Motor neuron (in vitro differentiated cells): Measurements from ENCODE around the gene HCN4. TPM values are rescaled to one million over a fixed set of nuclear protein-coding genes. Genes with fewer than 3 reads are reported as not detected.

Source experiments
- ATAC-seq, 8 experiments: fragments of 200-7000 bp; cut with Tn5 transposase; replicated peaks in 6 of 8; 2 replicates each; pipeline ENCODE4 v1.8.0; 2021; ENCODE audit warnings: mild to moderate bottlenecking in 8 of 8, moderate library complexity in 8 of 8
- H3K27ac ChIP-seq, 2 donors: fragments of 250-450 bp; sonication (Bioruptor Pico); 2 replicates each; pipeline ENCODE4 v1.9.0; 2021; ENCODE audit warnings: antibody characterized with exemption in 2 of 2, mild to moderate bottlenecking in 2 of 2, moderate library complexity in 1 of 2
- H3K4me1 ChIP-seq, 2 donors: fragments of 250-450 bp; sonication (Bioruptor Pico); replicated peaks in 1 of 2; 2 replicates each; pipeline ENCODE4 v1.6.1; 2021; ENCODE audit warnings: antibody characterized with exemption in 2 of 2, mild to moderate bottlenecking in 2 of 2, moderate library complexity in 1 of 2
- H3K4me3 ChIP-seq, 5 donors: fragments of 250-450 bp; sonication (Bioruptor Pico); 2 replicates each; pipeline ENCODE4 v1.9.0; 2021; ENCODE audit warnings: antibody characterized with exemption in 5 of 5, mild to moderate bottlenecking in 5 of 5, moderate library complexity in 4 of 5
- WGBS, 10 experiments: fragments of 450-650 bp; shearing (Covaris generic); methylation state at CpG; one replicate each; pipeline ENCODE4 v1.0.0; 2022; 5-methylcytosine and 5-hydroxymethylcytosine counted together
- in situ Hi-C, 9 experiments: fragments of 400-800 bp; cut with MboI; loops; one replicate each; pipeline ENCODE4 v1.15.0; 2021; ENCODE audit warnings: low sequenced_read_pairs in 9 of 9, low pct_unique_long_range_greater_than_20kb in 2 of 9; ENCODE audit not compliant: unreplicated experiment in 9 of 9
- total RNA-seq, 8 experiments: library from RNA; unstranded; fragments of 300-600 nt; gene quantifications; 2 replicates each; pipeline versions ENCODE4 v1.2.3 to v1.2.4, GENCODE V29; 2022

The HCN4 gene
- total RNA-seq, 8 experiments from 2014 or later: 0.35 to 6.6 (median 3.3) TPM

DNA sequence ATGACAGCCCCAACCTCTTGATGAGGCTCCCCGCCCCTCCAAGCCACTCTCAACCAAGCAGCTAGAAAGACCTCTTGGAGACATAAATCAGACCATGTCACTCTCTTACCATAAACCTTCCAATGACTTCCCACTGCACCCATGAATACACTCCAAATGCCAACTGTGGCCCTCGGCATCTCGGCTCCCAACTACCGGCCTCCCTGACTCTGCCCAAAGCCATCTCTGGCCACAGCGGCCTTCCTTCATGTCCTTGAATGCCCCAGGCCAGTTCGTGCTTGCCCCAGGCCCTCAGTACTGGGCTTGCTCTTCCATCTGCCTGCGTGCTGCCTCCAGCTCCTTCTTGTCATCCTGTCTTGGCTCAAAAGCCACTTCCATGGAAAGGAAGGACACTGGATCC lies 32.0 kb downstream of the HCN4 start:
- ATAC-seq: no peak
- WGBS, 10 experiments: 43 to 100% (median 77%) methylated on average over 1 to 5 of the region's 7 CpGs; no CpG with 5 or more reads in 4 of the 10 experiments
- no peak overlapping the region for H3K4me3 ChIP-seq
- in situ Hi-C loops: no loop called here
- no peak overlapping the region for H3K27ac ChIP-seq
- no peaks in the 10 kb centered on the region for H3K4me1 ChIP-seq

DNA sequence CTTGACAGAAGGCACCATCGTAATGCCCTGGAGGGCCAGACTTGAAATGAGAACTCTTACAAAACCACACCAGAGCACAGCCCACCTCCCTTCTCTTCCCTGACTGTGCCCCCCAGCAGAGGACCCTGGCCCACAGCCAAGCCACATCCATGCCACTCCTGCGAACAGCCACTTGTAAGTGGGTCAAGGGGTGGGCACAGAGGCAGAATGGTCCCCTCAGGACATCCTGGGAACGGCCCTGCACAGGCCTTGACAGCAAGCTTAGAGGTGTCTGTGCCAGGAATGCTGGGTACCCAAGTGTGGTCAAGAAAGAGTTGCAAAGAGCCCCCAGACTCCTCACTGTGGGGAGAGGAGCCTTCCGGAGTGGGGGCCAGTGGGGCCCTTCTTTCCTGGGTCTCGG lies 33.3 kb downstream of the HCN4 start:
- in situ Hi-C loops: no loop called here
- ATAC-seq: no peak
- Histone ChIP-seq H3K27ac (no peak overlapping the region), H3K4me1 (peaks cover 0 to 6% of the 10 kb centered on the region in 2 donors), H3K4me3 (no peak overlapping the region)
- 17 to 86% (median 42%) methylated on average over 1 to 2 of the region's 5 CpGs; no CpG with 5 or more reads in 7 of the 10 experiments for WGBS, 10 experiments

DNA sequence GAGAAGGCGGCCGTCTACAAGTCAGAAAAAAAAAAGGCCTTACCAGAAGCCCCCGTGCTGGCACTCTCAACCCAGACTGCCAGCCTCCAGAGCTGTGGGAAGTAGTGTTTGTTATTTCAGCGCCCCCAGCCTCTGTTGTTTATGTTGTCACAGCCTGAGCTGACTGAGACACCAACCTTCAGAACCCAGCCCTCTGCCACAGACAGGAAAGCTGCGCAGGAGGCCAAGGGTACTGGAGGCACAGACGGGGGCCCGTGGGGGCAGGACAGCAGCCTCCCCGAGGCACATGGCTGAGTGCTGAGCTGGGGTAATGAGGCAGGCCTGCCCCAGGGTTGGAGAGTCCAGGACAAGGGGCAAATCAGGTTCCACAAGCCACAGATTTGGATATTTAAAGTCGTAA lies 33.7 kb downstream of the HCN4 start:
- H3K4me1 ChIP-seq: peaks cover 0 to 7% of the 10 kb centered on the region in 2 donors
- ATAC-seq: no peak
- no peak overlapping the region for H3K4me3 ChIP-seq
- no peak overlapping the region for H3K27ac ChIP-seq
- 80 to 92% (median 83%) methylated on average over 2 to 3 of the region's 9 CpGs; no CpG with 5 or more reads in 7 of the 10 experiments for WGBS, 10 experiments
- in situ Hi-C loops: no loop called here

DNA sequence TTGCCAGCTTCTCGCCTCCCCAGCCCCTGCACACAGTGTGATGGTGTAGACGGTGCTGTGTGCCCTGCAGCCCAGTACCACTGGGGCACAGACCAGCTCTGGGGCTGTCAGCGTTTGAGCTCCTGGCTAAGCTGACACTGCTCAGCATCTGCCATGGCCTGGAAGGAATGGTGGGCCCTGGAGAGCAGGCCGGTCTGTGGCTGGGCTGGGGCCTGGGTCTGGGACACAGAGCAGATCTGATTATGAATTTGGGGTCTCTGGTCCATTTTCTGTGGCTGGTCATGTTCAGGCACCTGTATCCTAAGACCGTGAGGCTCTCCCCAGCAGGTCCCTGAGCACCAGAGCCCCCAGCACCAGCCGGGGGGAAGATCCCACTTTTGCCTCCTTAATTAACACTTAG lies 34.7 kb downstream of the HCN4 start:
- H3K27ac ChIP-seq: no peak overlapping the region
- no peak overlapping the region for H3K4me3 ChIP-seq
- in situ Hi-C loops: no loop called here
- 63 to 90% (median 80%) methylated on average over 1 to 5 of the region's 6 CpGs; no CpG with 5 or more reads in 7 of the 10 experiments for whole genome bisulfite sequencing, 10 experiments
- H3K4me1 ChIP-seq: peaks cover 0 to 7% of the 10 kb centered on the region in 2 donors
- ATAC-seq: no peak

DNA sequence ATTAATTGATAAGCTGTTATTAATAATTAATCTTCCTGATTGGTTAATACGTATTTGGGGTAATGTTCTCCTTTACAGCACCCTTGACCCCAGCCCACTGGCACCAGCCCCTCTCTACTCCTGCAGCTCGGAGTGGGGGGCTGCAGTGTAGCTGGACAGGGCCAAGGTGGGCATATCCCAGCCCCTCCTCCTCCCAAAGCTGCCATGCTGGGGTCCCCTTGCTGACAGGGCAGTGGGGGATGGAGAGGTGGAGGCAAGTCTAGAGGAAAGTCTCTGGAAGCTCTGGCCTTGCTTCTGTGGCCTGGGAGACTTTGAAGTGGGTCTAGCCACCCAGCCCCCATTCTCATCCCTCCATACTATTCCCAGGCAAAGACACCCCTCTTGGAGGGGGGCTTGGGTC lies 35.8 kb downstream of the HCN4 start:
- no peak for ATAC-seq
- Histone ChIP-seq H3K27ac (no peak overlapping the region), H3K4me3 (no peak overlapping the region), H3K4me1 (peaks cover 0 to 7% of the 10 kb centered on the region in 2 donors)
- in situ Hi-C loops: no loop called here
- 50 to 93% (median 88%) methylated on average over 1 to 2 of the region's 2 CpGs; no CpG with 5 or more reads in 7 of the 10 experiments for WGBS, 10 experiments

DNA sequence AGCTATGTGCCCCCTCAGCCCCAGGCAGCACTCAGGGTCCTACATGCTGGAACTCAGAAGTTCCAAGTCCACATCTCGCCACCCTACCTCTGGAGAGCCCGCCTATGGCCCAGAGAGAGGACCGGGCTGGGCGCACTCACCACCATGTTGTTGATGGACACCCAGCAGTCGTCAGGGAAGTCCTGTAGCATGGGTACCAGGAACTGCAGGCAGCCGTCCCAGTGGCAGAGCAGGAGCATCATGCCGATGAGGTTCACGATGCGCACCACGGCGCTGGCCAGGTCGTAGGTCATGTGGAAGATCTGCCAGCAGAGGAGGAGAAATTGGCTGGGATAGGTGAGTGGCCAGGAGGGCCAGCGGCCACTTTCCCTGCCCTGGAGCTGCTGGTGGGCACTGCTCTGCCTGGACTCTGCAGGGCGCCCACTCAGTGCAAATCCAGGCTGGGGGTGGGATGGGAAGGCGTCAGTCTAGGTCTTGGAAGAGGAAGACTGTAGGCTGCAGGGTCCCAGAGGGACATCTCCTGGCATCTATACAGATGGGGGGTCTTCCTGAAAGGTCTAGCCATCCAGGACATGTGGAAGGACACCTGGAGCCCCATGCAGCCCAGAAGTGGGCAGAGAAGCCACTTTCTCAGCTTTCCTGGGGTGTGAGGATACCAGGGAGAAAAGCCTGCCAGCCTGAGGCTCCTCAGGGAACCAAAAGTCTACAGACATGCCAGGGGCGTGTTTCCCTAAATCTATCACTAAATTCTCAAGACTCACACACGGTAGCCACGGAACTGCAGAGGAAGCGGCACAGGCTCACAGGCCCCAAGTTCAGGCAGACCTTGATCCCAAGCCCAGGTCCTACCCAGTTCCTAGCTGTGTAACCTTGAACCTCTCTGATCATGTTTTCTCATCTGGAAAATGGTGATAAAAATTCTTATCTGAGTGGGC lies 36.5 kb downstream of the HCN4 start:
- in situ Hi-C loops: no loop called here
- ATAC-seq: no peak
- Histone ChIP-seq H3K4me1 (peaks cover 0 to 7% of the 10 kb centered on the region in 2 donors), H3K4me3 (no peak overlapping the region), H3K27ac (no peak overlapping the region)
- WGBS, 10 experiments: 43 to 100% (median 94%) methylated on average over 2 to 12 of the region's 19 CpGs; no CpG with 5 or more reads in 2 of the 10 experiments

DNA sequence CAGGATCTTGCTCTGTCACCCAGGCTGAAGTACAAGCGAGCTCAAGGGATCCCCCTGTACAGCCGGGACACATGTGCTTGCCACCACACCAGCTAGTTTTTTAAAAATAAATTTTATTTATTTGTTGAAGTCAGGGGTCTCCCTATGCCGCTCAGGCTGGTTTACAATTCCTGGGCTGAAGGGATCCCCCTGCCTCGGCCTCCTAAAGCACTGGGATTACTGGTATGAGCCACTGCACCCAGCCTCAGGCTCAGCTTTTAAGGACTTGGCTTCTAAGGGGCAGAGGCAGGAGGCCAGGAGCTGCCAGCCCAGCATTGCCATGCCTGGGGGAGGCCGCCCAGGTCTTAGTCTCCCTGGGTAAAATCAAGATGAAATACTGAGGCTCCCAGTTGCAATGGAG lies 37.3 kb downstream of the HCN4 start:
- ATAC-seq: no peak
- Histone ChIP-seq H3K4me3 (no peak overlapping the region), H3K4me1 (peaks cover 0 to 7% of the 10 kb centered on the region in 2 donors), H3K27ac (no peak overlapping the region)
- in situ Hi-C loops: no loop called here
- 41 to 100% (median 93%) methylated on average over 1 to 4 of the region's 5 CpGs; no CpG with 5 or more reads in 2 of the 10 experiments for WGBS, 10 experiments

DNA sequence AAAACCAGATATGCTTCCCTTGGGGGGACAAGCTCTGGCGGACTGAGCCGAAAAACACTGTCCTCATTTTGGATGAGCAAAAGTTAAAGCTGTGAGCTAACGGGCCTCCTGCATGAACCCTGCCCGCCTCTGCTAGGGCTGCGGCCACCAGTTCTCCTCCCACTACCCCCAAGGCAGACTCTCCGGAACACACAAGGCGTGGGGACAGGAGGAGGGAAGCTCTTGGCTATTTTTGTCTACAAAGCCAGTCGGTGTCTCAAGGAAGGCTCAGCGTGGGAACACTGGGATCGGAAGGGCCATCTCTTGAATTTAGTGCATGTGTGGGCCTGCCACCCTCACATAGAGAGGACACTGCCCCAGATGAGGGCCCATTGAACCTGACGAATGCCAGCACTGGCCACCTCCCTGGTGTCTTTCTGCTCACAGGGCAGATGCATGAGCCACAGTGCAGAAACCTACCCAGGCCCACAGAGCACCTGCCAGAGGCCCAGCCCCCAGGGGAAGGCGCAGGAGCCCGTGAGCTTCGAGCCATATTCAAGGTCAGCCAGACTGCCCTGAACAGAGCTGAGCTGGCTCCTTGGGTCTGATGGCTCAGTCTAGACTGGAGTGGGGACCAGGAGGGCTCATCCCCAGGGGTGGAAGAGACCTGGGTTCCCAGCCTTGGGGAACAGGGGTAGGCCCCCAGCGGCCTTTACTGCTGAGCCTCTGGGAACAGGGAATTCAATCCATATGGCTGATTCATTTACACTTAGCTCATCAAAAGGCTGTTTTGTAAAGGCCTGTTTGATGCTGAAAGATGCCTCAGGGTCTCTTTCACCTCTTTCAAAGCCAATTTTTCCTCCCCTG lies 38.3 kb downstream of the HCN4 start:
- Histone ChIP-seq H3K4me1 (peaks cover 5 to 7% of the 10 kb centered on the region in 2 donors), H3K4me3 (no peak overlapping the region), H3K27ac (no peak overlapping the region)
- 22 to 92% (median 80%) methylated on average over 2 to 7 of the region's 15 CpGs; no CpG with 5 or more reads in 5 of the 10 experiments for WGBS, 10 experiments
- peak in 3 of 8 experiments; percentile 43 to 51 (median 44) for ATAC-seq
- in situ Hi-C loops: no loop called here

DNA sequence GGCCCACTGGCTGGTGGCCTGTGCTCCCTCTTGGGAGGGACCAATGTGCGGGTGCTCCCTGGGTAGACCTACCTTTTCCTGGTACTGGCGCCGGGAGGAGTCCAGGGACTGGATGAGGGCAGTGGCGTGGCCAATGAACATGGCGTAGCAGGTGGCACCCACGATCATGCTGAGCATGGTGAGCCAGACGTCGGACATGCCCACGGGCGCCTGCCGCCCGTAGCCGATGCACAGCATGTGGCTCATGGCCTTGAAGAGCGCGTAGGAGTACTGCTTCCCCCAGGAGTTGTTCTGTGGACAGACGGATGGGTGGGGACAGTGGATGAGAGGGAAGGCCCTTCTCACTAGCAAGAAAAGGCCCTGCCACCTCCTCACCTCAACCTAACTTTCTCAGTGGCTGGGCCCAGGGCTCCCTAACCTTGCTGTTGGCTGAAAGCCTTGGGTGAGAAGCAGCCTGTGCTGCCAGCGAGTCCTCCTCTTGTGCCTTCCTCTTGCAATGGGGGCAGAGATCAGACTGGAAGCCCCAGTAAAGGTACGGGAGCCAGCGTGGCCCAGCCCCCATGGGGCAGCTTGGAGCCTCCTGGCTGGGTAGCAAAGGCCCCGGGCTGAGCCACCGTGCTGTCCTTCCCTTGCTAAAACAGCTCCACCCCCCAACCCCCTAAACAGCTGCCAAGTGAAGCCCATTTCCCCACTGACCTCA lies 39.1 kb downstream of the HCN4 start:
- peak in 1 of 8 experiments; percentile 12 for ATAC-seq
- in situ Hi-C loops: no loop called here
- Histone ChIP-seq H3K4me1 (peaks cover 6 to 7% of the 10 kb centered on the region in 2 donors), H3K27ac (no peak overlapping the region), H3K4me3 (no peak overlapping the region)
- 60 to 100% (median 100%) methylated on average over 1 to 3 of the region's 21 CpGs; no CpG with 5 or more reads in 6 of the 10 experiments for WGBS, 10 experiments

DNA sequence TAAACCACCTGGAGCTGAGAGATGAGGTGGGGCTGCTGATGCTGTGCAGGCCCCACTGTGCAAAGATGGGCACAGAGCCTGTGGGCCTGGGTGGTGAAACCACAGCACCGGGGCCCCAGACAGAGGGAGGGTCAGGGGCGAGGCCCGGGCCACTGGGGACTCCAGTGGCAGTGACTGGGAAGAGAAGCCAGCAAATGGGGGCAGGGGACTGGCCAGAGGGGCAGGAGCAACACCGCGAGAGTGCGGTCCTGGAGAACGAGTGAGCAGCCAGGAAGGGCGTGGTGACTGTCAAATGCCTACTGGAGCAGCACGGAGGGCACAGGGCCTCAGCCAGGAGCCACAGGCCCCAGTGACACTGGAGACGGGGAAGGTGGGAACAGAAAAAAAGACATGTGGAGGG lies 39.8 kb downstream of the HCN4 start:
- no peak overlapping the region for H3K4me3 ChIP-seq
- H3K27ac ChIP-seq: no peak overlapping the region
- peaks cover 6 to 7% of the 10 kb centered on the region in 2 donors for H3K4me1 ChIP-seq
- 67 to 100% (median 100%) methylated on average over 1 to 5 of the region's 10 CpGs; no CpG with 5 or more reads in 5 of the 10 experiments for WGBS, 10 experiments
- ATAC-seq: no peak
- in situ Hi-C loops: no loop called here

DNA sequence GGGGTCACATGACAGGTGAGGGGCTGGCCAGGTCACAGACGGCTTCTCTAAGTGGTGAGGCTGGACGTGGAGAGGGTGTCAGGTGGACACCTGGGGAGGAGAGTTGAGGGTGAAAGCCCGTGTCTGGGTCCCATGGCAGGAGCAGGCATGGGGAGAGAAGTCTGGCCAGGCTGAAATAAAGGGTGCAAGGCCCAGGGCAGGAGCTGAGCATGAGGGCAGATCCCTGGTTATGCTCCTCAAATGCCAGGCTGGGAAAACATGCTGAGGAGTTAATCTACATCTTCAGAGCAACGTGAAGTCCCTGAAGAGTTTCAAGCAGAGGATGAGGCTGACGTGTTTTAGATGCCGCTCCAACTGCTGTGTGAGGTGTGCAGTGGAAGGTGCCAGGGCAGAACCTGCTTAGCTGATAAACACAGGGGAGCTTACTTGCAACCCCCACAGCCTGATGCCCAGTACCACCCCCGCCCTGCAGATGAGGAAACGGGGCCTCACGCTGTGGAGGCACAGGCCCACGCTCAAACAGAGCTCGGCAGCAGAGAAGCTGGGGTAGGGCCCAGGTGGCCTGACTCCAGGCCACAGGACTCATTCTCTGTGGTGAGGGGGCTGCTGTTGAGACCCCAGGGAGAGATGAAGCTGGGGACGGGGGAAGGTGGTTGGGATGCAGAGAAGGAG lies 40.5 kb downstream of the HCN4 start:
- H3K27ac ChIP-seq: no peak overlapping the region
- H3K4me3 ChIP-seq: no peak overlapping the region
- H3K4me1 ChIP-seq: peaks cover 6 to 7% of the 10 kb centered on the region in 2 donors
- in situ Hi-C loops: no loop called here
- 60 to 100% (median 92%) methylated on average over 1 to 8 of the region's 12 CpGs; no CpG with 5 or more reads in 1 of the 10 experiments for WGBS, 10 experiments
- no peak for ATAC-seq

DNA sequence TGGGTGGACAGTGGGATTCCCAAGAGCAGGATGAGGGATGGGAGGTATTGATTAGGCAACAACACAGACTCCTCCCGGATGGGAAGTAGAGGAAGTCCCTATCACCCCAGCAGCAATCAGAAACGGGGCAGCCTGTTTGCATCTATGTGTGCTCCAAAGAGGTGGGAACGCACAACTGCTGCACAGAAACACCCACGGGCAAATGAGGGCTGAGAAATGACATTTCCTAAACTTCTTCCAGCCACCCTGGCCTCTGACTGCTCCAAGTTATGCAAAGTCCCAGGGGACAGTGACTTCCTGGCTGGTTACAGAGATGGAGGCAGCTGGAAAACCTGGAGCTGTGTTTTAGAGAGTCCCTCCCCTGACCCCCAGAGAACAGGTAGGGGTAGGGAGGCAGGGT lies 42.6 kb downstream of the HCN4 start:
- Histone ChIP-seq H3K4me3 (no peak overlapping the region), H3K27ac (peak overlapping the region in 1 of 2 donors; percentile 4), H3K4me1 (peaks cover 16% of the 10 kb centered on the region in 2 donors)
- ATAC-seq: no peak
- 40 to 72% methylated on average over 1 to 2 of the region's 4 CpGs; no CpG with 5 or more reads in 8 of the 10 experiments for WGBS, 10 experiments
- in situ Hi-C loops: no loop called here
